Effector CD4-positive, alpha-beta T cell (primary cell): Measurements from ENCODE around the gene CXCL17.

Experiments
- DNase-seq: peaks from one replicate; pipeline ENCODE4 v3.0.0-alpha.2; 2020

The CXCL17 gene

DNA sequence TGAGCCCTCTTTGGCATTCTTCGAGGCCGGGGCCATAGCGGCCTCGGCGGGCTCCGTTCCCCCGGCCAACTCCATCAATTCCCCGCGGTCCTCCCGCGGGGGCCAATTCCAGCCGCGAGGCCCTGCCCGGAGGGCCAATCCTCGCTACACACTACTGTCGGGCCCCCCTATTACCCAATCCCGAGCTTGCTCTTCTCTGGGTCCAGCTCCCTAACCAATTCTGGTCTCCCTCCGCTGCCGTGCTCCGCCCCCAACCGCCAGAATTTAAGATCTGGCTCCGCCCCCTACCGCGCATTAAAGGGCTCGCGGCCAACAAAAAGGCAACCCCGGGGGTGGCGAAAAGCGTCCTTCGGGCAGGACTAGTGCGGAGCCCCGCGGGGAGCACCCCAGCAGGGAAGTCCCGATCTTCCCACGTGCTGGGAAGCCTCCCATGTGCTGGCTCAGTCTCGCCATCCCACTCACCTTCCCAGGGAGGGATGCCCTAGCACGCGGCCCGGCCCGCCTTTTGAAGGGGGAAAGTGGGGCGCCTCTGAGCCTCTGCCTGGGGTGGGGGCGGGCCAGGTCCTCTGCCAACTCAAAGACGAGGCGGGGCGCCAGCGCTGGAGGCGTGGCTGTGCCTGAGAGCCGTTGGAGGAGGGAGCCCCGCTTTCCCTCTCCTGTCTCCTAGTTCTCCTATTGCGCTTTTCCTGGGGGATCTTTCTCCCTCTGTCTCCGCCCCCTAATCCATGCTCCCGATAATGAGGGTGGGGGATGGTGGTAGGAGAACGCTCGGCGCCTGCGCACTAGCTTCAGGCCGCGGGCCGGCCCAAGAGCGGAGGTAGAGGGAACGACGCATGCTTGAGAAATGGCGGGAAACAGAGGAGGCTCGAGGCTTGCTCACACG is 19.0 kb downstream of the CXCL17 start:
- peak; percentile 88 for DNase-seq

DNA sequence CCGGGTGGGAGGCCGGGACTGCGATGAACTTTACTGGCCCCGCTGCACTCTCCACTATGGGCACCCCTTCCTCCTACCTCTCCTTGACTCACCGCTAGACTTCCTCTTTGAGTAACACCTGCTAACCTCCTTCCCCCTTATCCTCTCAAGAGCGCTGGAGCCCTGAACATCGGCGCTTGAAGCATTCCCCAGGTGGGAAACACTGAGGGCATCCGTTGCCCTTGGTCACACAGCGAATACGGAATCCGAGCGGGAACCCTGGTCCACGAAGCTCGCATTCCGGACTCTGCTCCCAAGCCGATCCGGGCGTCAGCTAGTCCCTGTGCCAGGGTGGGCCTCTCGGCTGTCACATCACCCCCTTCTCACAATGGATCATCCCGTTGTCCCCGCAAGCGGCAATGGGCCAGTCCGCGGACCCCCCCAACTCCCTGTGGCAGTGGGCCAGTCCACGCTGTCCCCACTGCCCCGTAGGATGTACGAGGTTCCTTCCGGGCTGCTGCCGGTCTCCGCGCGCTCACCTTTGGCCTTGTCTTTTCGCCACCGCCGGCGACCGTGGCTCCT is 19.8 kb downstream of the CXCL17 start:
- peak; percentile 44 for DNase-seq

DNA sequence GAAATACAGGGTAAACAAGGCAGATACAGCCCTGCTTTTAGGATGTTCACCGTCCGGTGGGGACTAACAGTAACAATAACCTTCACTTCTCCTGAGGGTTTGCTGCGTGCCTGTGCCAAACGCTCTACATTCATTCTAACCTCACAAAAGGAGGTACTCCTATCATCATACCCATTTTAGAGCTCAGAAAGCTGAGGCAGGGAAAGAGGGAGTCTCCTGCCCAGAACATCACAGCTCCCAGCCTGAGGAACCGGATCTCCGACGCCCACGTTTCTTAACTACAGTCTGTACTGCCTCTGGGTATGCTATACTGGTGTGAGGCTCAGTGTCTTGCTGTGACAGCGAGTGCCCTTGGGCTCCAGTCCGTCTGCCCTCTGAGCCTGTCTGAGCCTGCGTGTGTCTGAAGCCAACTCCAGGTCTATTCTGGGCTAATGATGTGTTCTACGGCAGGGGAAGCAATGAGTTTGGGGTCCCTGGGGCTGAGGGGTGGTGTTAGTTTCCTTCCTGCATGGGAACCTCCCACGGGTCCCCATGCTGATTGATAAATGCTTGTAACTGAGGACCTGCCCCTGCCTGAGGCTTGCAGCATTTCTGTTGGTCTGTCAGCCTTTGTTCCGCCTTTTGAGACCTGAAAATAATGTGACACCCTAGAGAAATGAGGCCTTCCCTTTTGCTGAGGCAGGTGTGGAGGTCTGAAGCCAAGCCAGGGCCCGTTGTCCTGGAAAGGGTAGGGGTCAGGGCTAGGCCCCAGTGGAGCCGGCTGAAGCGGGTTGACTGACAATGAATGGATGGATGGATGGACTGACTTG is 20.4 kb downstream of the CXCL17 start:
- no peak for DNase-seq

GRCh38 chr19:42421591-42422031 is 21.1 kb downstream of the CXCL17 start:
- no peak for DNase-seq

DNA sequence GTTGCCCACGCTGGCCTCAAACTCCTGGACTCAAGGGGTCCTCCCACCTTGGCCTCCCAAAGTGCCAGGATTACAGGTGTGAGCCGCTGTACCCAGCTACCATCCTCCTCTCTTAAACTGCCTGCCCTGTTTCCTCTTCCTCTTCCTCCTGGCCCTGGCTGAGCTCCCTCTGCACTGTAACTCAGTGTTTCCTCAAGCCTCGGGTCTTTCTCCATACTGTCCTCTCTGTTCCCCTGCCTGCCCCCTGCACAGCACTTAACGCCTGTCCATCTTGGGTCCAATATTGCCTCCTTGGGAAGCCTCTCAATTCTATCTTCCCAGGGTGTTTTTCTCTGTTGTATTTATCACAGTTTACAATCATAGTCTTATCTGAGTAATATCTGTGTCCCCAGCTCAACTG is 21.6 kb downstream of the CXCL17 start:
- DNase-seq: no peak

GRCh38 chr19:42420055-42420544 is 22.6 kb downstream of the CXCL17 start:
- DNase-seq: peak; percentile 74

GRCh38 chr19:42419309-42419708 is 23.4 kb downstream of the CXCL17 start:
- no peak for DNase-seq

- DNase-seq: no peak
These were observed 30.1 kb downstream of the CXCL17 start for GRCh38 chr19:42412661-42413076.

- DNase-seq: no peak
These were observed 30.5 kb downstream of the CXCL17 start for GRCh38 chr19:42412227-42412626.

DNA sequence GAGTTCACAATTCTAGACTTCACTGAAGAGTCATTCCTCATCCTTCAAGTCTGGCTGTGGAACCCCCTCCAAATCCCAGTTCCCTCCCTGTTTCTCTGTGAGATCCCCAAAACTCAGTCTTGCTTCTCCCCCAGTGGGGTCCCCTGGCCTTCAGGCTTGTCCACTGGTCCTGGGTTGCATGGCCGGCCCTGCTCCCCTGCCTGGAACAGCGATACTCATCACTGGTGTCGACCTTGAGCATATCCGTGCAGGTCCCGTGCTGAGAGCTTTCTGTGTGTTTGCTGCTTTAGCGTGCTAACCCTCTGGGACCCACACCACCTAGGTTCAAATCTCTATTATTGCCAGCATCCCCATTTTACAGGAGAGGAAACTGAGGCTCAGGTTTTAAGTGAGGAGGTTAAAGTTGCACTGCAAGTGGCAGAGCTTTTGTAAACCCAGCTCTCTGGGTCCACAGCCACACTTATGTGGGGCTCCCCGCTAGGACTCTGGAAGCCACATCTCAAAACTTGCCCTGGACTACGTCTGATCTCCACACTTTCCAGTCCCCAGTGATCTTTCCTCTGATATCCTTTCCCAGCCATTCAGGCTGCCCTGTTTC is 31.1 kb downstream of the CXCL17 start:
- no peak for DNase-seq

DNA sequence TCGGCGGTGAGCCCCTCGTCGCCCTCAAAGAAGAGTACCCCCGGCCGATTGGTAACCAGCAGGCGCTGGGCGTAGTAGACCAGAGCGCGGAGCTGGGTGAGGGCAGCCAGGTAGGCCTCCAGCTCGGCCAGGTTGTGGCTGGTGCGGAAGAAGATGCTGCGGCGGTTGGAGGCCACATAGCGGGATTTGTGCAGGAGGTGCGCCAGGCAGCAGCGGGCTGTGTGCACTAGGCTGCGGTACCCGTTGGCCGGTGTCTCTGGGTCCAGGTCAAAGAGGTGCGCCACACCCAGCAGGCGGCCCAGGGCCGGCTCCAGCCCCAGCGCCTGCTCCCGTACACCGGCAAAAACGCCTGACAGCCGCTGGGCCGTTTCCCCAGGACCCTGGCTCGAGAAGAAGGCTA is 32.4 kb downstream of the CXCL17 start:
- DNase-seq: no peak

DNA sequence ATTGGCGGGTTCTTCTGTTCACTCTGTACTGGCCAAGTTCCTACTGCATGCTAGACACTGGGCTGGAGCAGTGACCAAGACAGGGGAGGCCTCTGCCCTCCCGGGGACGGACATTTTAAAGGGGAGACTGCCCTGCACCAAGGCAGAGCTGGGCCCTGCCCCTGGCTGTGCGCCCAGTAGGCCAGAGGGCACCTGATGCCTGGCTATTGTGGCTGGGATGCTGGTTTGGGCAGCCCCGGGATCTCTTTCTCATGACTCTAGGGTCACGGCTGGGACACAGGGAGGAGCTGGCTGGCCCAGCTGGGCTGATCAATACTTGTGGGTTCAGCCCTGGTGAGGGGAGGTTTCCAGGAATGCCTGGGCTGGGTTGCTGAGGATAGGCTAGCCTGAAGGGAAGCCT is 33.3 kb downstream of the CXCL17 start:
- DNase-seq: no peak

DNA sequence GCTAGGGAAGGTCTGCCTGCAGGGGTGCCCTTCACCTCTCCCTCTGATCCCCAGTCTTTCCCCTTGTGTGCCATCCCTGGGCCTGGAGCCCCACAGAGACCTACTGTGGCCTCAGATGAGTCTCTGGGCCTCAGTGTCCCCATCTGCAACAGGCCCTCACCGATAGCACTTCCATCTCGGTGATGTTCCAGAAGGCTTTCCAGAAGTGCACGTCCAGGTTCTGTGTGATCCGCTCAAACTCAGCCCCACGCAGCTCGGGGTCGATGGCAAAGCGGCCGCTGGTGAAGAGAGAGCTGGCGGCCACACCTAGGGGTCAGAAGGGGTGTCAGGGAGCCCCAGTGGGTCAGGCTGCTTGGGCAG is 35.0 kb downstream of the CXCL17 start:
- DNase-seq: no peak

DNA sequence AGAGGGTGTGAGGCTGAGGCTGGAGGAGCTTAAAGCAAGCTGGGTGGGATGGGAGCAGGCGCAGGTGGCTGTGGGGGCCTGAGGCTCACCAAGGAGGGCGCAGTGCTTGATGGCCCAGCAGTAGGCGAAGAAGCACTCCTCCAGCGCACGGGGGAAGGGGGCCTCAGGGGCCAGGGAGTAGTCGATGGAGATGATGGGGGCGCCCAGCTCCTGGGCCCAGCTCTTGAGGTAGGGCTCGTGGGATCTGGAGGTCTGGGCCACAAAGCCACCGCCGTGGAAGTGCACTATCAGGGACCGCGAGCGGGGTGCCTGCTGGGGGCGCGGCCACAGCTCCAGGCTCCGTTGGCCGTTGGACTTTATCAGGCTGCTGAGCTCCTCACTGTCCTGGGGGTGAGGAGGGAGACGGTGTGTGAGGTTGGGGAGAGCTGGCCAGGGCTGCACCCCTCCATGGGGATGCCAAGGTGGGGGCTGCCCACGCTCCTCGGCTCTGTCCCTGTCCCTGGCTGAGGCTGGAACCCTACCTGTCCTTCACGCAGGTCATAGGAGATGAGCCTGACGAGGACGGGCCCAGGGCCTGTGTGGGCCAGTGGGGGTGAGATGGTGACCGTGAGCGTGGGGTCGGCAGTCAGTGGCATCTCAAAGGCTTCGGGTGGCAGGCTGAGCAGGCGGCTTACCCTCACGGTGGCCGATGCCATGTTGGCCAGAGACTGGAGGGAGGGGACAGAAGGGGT is 35.5 kb downstream of the CXCL17 start:
- no peak for DNase-seq

- no peak for DNase-seq
These were observed 36.6 kb downstream of the CXCL17 start for GRCh38 chr19:42406111-42406510.

DNA sequence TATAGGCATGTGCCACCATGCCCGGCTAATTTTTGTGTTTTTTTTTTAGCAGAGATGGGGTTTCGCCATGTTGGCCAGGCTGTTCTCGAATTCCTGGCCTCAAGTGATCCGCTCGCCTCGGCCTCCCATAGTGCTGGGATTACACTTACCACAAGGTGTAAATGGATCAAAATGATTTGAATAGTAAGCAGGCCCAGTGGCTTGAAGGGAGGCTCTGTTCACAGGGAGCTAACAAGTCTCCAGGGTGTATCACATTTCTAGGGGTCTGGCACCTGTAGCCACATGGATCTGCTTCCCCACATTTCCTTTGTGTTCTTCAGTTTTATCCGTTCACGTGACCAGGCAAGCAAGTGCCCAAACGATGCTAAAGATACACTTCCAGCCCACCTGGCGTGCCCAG is 39.2 kb downstream of the CXCL17 start:
- DNase-seq: no peak

DNA sequence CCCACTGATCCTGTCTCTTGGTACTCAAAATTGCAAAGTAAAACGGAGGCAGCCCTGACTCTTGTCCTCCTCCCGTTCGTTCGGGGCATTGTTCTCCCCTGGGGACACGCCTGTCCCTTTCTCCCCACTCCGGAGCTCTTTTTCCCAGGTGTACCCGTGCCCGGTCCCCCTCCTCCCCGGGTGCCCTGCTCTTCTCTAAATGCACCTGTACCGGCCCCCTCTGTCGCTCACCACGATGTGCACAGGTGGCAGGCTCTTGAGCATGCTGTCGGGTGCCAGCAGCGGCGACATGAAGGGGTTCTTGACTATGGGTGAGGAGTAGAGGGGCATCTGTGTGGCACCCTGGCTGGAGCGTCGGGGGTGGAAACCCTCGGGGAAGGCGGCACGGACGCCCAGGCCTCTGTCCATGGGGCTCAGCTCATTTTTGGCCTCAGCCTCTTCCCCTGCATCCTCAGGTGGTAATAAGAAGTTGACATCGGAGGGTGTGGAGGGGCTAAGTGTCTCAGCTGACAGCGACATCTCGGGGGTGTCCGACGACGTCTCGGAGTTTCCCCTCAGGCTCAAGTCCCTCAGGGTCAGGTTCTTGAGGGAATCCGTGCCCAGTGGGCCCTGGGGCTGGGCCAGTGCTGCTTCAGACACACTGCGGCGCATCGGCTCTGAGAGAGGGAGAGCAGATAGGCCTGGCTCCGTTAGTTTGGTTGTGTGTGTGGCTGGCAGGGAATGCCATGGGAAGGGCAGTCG is 40.2 kb downstream of the CXCL17 start:
- DNase-seq: no peak

DNA sequence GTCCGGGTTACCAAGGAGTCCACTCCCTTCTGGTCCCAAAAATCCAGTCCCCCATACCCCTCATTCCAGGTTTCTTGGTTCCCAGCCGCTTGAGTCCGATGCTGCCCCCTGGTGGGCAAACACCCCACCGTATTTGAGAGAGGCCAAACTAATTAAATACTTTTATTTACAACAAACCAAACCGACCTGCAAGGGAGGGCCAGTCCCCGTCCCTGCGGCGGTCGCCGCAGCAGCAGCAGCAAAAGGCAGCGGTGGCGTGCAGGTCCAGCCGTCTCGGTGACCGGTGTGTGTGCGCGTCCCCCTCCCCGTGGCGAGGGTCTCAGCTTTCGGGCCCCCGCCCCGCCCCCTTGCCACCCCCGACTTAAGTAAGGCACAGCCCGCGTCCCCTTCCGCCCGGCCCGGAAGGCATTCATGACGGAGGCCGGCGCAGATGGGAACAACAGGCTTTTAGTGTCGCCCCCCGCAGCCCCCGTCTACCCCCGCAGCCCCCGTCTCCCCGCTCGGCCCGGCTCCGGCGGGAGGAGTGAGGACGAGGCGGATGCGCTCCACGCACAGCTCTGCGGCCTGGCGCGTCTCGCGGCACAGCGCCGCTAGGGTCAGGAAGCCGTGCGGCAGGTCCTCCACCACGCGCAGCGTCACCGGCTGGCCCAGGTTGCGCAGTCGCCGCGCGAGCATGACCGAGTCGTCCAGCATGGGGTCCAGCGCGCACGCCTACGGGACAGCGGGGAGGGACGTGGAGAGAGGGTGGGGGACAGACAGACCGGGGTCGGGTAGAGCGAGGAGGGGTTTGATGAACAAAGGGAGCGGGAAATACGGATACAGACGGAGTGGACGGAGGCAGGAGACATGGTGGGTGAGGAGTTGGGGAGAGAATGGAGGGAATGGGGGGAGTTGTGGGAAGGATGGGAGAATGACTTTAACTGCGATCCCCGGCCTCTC is 41.1 kb downstream of the CXCL17 start:
- peak; percentile 77 for DNase-seq

- no peak for DNase-seq
These were observed 42.3 kb downstream of the CXCL17 start for GRCh38 chr19:42400404-42400803.
